Measurements from ENCODE around the gene ATP8B4. TPM values are rescaled to one million over a fixed set of nuclear protein-coding genes. Genes with fewer than 3 reads are reported as not detected.
A peak's percentile ranks its signal among the peaks of the same experiment; 100 is the strongest.

Gene ATP8B4
- total RNA-seq, 6 experiments from 2014 or later = 0.31 to 1.6 (median 0.91) TPM

GRCh38 chr15:49852756-49853155 lies 266.3 kb downstream of the ATP8B4 start:
- Mint-ChIP-seq H3K27me3 (ENCODE audit: insufficient read depth) (no peaks in the 10 kb centered on the region), H3K4me1 (ENCODE audit: low read depth) (peaks cover 84% of the 10 kb centered on the region), H3K27ac (no peak overlapping the region), H3K36me3 (ENCODE audit: low read depth) (peaks cover 35% of the 10 kb centered on the region), H3K4me3 (no peak overlapping the region), H3K9me3 (peaks cover 19% of the 10 kb centered on the region)
- TF ChIP-seq CTCF (IDR thresholded peaks at IDR 0.05) = no peak
- DNase-seq = no peak

DNA sequence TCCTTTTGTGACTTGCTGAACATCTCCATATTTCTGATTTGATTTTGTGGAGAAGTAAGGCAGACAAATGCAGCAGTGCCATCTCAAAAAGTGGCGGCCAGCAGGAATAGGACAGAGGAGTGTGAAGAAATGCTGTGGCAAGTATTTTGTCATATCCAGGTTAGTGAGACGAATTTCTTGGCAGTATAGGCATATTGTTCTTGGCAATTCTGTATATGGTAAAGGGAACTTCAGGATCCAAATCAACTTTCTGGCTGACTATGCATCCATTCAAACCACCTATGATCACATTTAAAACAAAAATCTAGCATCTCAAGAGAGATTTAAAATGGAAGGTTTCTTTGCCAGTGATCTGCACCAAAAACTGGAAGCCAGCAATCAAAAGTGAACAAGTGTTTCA lies 270.2 kb downstream of the ATP8B4 start:
- H3K4me1 Mint-ChIP-seq (ENCODE audit: low read depth) = peaks cover 70% of the 10 kb centered on the region
- H3K27ac Mint-ChIP-seq = peak overlapping the region; percentile 85
- H3K4me3 Mint-ChIP-seq = peak overlapping the region; percentile 66
- peaks cover 19% of the 10 kb centered on the region for H3K9me3 Mint-ChIP-seq
- no peak for TF ChIP-seq CTCF (IDR thresholded peaks at IDR 0.05)
- H3K27me3 Mint-ChIP-seq (ENCODE audit: insufficient read depth) = peaks cover 2% of the 10 kb centered on the region
- DNase-seq = no peak
- H3K36me3 Mint-ChIP-seq (ENCODE audit: low read depth) = peaks cover 30% of the 10 kb centered on the region

- Mint-ChIP-seq H3K36me3 (ENCODE audit: low read depth) (peaks cover 27% of the 10 kb centered on the region), H3K9me3 (peaks cover 19% of the 10 kb centered on the region), H3K27ac (peak overlapping the region; percentile 85), H3K4me1 (ENCODE audit: low read depth) (peaks cover 72% of the 10 kb centered on the region), H3K27me3 (ENCODE audit: insufficient read depth) (peaks cover 2% of the 10 kb centered on the region), H3K4me3 (peak overlapping the region; percentile 66)
- peak; percentile 95 for DNase-seq
- no peak for TF ChIP-seq CTCF (IDR thresholded peaks at IDR 0.05)
Observed at GRCh38 chr15:49848282-49848724, 270.7 kb downstream of the ATP8B4 start.

- Mint-ChIP-seq H3K4me1 (ENCODE audit: low read depth) (peaks cover 67% of the 10 kb centered on the region), H3K4me3 (peak overlapping the region; percentile 66), H3K27me3 (ENCODE audit: insufficient read depth) (peaks cover 2% of the 10 kb centered on the region), H3K36me3 (ENCODE audit: low read depth) (peaks cover 21% of the 10 kb centered on the region), H3K9me3 (peaks cover 19% of the 10 kb centered on the region), H3K27ac (peak overlapping the region; percentile 85)
- DNase-seq = peak; percentile 28
- TF ChIP-seq CTCF (IDR thresholded peaks at IDR 0.05) = no peak
Observed at GRCh38 chr15:49847423-49848281, 271.4 kb downstream of the ATP8B4 start.

DNA sequence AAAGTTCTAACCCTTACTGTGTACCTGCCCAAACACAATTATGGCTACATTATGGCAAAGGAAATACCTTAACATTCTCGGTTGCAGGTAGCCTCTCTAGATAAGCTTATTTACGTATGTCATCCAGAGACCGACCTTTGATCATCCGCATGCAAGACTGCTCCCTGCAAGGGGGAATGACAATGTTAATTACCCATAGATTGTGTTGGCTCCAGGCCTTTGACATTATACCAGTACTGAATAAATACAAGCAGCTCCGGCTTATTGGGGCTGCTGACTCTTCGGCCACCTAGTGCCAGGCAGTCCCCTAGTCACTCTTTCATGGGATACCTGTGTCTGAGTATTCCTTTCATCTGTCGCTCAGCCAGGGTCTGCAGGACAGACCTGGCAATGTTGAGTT lies 274.6 kb downstream of the ATP8B4 start:
- Mint-ChIP-seq H3K27me3 (ENCODE audit: insufficient read depth) (peaks cover 2% of the 10 kb centered on the region), H3K4me1 (ENCODE audit: low read depth) (peaks cover 43% of the 10 kb centered on the region), H3K9me3 (peaks cover 10% of the 10 kb centered on the region), H3K27ac (no peak overlapping the region), H3K36me3 (ENCODE audit: low read depth) (peaks cover 5% of the 10 kb centered on the region; the same call in 1 of the 2 replicates), H3K4me3 (no peak overlapping the region)
- TF ChIP-seq CTCF (IDR thresholded peaks at IDR 0.05) = no peak
- DNase-seq = no peak

All from HFFc6 (cell line).